Measurements from ENCODE around the gene LAPTM4A. TPM values are rescaled to one million over a fixed set of nuclear protein-coding genes. Genes with fewer than 3 reads are reported as not detected.
A peak's percentile ranks its signal among the peaks of the same experiment; 100 is the strongest.

Gene LAPTM4A
- total and polyA plus RNA-seq, 2 of the 4 experiments (the other 2 are of a cell fraction): 97.7 to 401 TPM

DNA sequence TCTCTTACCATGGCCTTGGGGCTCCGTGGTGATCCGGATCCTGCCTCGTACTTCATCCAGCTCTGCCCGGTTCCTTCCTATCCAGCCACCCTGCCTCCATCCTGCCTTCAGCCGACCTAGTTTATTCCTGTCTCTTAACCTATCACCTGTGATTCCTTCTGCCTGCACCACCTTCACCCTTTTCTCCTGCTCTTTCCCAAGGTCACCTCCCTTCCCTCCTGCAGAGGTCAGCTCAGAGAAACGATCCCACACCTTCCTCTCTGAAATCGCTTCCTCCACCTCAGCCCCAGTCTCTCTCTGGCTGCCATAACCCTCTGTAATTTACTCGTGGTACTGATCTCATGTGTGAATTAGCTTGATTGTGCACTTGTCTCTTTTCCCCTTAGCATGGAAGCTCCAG lies 23.5 kb upstream of the LAPTM4A start:
- peak overlapping the region; percentile 56 for H2AK5ac ChIP-seq (ENCODE audit: low read depth, low read length)
- BruUV-seq (replicated peaks): no TSS peak
- H4K8ac ChIP-seq (ENCODE audit: low read depth in 2 of 2, low read length in 2 of 2): no peak overlapping the region
- H3K9me1 ChIP-seq (ENCODE audit: insufficient read depth, low read length): peaks cover 3% of the 10 kb centered on the region; the same call in 1 of the 2 replicates
- no peak overlapping the region for H3K14ac ChIP-seq (replicated peaks; ENCODE audit: low read depth, low read length)
- no peak overlapping the region for H3K4me2 ChIP-seq (ENCODE audit: low read depth, low read length)
- ChIA-PET CTCF (no interaction called here), POLR2A (ENCODE audit: unreplicated experiment) (no interaction called here)
- H3K18ac ChIP-seq (ENCODE audit: low read depth, low read length): no peak overlapping the region
- no peak overlapping the region for H3K56ac ChIP-seq (ENCODE audit: extremely low read depth, insufficient read depth, low read length)
- no peak for ATAC-seq (ENCODE audit: low read depth)
- H2AFZ ChIP-seq (replicated peaks; ENCODE audit: low read length, poor library complexity): peak overlapping the region; percentile 24
- H3K4ac ChIP-seq (ENCODE audit: low read depth, low read length): no peak overlapping the region
- intact Hi-C loops (cut with micrococcal nuclease): no loop called here
- H3K9ac ChIP-seq (ENCODE audit: low read depth, low read length): no peak overlapping the region
- no peak overlapping the region for H2AK9ac ChIP-seq (replicated peaks; ENCODE audit: low read depth, low read length, poor library complexity)
- H3K36me3 ChIP-seq (ENCODE audit: control insufficient read depth, insufficient read depth, low read length): no peaks in the 10 kb centered on the region
- H3K27me3 ChIP-seq (ENCODE audit: control insufficient read depth, insufficient read depth, low read length): no peaks in the 10 kb centered on the region; the same call in 1 of the 2 replicates
- peak overlapping the region; percentile 16; the same call in 1 of the 2 replicates for H2BK20ac ChIP-seq (ENCODE audit: low read depth, low read length)
- H3K4me1 ChIP-seq (ENCODE audit: control insufficient read depth, insufficient read depth, low read length): peaks cover 19% of the 10 kb centered on the region
- no peak overlapping the region for H3K4me3 ChIP-seq (ENCODE audit: insufficient read depth, low read depth, low read length)
- peaks cover 5% of the 10 kb centered on the region; the same call in 1 of the 2 replicates for H3K9me3 ChIP-seq (ENCODE audit: control insufficient read depth, insufficient read depth, low read length)
- TF ChIP-seq SMC3 (IDR thresholded peaks at IDR 0.05; ENCODE audit: low read depth, low read length) (no peak), MXI1 (IDR thresholded peaks at IDR 0.05; ENCODE audit: borderline replicate concordance, low read depth, low read length) (no peak), NFE2L2 (IDR thresholded peaks at IDR 0.05; ENCODE audit: low read depth, low read length) (no peak), CEBPB (IDR thresholded peaks at IDR 0.05; ENCODE audit: low read depth, low read length) (no peak), CHD1 (IDR thresholded peaks at IDR 0.05; ENCODE audit: low read depth, low read length) (no peak), CTCF (conservative IDR thresholded peaks at IDR 0.05; ENCODE audit: low read depth, low read length) (no peak), MAFK (IDR thresholded peaks at IDR 0.05; ENCODE audit: low read depth, low read length) (no peak)
- WGBS, 2 experiments (ENCODE audit: extremely low coverage in 2 of 2, insufficient read length in 1 of 2): 83% methylated on average over 5 of the region's 8 CpGs; no CpG with 5 or more reads in 1 of the 2 experiments
- H3K27ac ChIP-seq (ENCODE audit: insufficient read depth, low read length): no peak overlapping the region
- no peak overlapping the region for H2BK5ac ChIP-seq (ENCODE audit: low read depth, low read length, poor library complexity, severe bottlenecking)
- DNase-seq: no peak
- H2BK120ac ChIP-seq (ENCODE audit: low read depth, low read length): no peak overlapping the region; the same call in 1 of the 2 replicates
- no peak overlapping the region for H3K23ac ChIP-seq (ENCODE audit: low read depth, low read length)
- peak overlapping the region; percentile 39; the same call in 1 of the 2 replicates for H4K5ac ChIP-seq (ENCODE audit: low read depth, low read length)
- H3K79me1 ChIP-seq (ENCODE audit: low read depth in 1 of 2, low read length in 2 of 2): no peaks in the 10 kb centered on the region
- H2BK15ac ChIP-seq (ENCODE audit: low read depth, low read length): peak overlapping the region; percentile 49; the same call in 1 of the 3 replicates
- no peaks in the 10 kb centered on the region for H4K20me1 ChIP-seq (ENCODE audit: insufficient read depth, low read length)
- dilution Hi-C loops (cut with HindIII; ENCODE audit: low sequenced_read_pairs, unreplicated experiment): no loop called here
- in situ Hi-C loops (cut with MboI; ENCODE audit: low sequenced_read_pairs): no loop called here
- H4K91ac ChIP-seq (ENCODE audit: insufficient read depth, low read depth, low read length): no peak overlapping the region; the same call in 1 of the 2 replicates
